ENCODE measurements around the gene DHRS7C.

Gene DHRS7C

DNA sequence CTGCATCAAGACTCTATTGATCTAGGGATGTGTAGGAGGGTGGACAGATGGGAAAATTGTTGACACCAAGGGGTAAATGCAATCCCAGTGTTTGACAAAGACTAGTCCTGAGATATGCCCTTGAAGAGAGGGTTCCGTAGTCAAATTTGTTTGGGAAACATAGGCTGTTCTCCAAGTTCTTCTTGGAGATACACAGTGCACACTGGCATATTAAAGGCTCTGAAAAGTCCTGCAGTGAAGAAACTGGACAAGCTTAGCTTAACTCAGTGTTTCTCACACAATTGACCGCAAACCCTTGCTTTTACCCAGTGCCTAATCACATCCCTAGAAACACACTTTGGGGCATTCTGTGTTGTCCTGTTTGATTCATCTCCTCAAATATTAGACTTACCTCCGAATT lies 10.8 kb downstream of the DHRS7C start:
- no peak for TF ChIP-seq ZNF274 (IDR thresholded peaks at IDR 0.05; ENCODE audit: low read depth, low read length)

DNA sequence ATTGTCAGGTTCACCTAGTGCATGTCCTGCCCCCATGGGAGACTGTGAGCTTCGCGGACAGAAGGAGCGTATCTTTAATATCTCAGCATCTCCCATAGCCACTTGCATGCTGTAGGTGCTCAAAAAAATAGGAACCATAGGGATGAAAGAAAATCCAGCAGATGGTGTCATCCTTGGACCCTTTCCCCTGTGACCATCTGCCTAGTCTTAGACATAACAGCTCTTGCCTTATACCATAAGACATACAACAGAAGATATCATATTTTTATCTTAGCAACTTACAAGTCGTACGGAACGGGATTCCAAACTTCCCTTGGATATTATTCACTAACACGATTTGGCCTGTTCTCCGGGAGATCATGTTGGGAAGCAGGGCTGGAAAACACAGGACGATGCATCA lies 14.5 kb downstream of the DHRS7C start:
- Histone ChIP-seq H3K9me3 (ENCODE audit: insufficient read depth, low read length) (no peaks in the 10 kb centered on the region), H3K4me3 (ENCODE audit: insufficient read length, low read depth) (no peak overlapping the region), H3K36me3 (ENCODE audit: insufficient read depth, insufficient read length, low read length) (no peaks in the 10 kb centered on the region), H3K27me3 (ENCODE audit: insufficient read depth, insufficient read length) (no peaks in the 10 kb centered on the region), H3K4me1 (ENCODE audit: insufficient read depth, insufficient read length) (no peaks in the 10 kb centered on the region), H3K9ac (ENCODE audit: insufficient read length, low read depth) (no peak overlapping the region)
- no peak for DNase-seq (ENCODE audit: low read depth, low spot score)
- TF ChIP-seq YY1 (IDR thresholded peaks at IDR 0.05; ENCODE audit: insufficient read depth, insufficient read length) (no peak), ZNF274 (IDR thresholded peaks at IDR 0.05; ENCODE audit: low read depth, low read length) (no peak), SUZ12 (IDR thresholded peaks at IDR 0.05; ENCODE audit: extremely low read depth, insufficient read depth, insufficient read length) (no peak)

More for the DNA sequence above, 10.8 kb downstream of the DHRS7C start:
- DNase-seq (ENCODE audit: low read depth, low spot score), result no peak
- H3K36me3 ChIP-seq (ENCODE audit: insufficient read depth, insufficient read length, low read length), result no peaks in the 10 kb centered on the region
- H3K27me3 ChIP-seq (ENCODE audit: insufficient read depth, insufficient read length), result no peaks in the 10 kb centered on the region
- H3K9ac ChIP-seq (ENCODE audit: insufficient read length, low read depth), result no peak overlapping the region
- H3K9me3 ChIP-seq (ENCODE audit: insufficient read depth, low read length), result no peaks in the 10 kb centered on the region
- H3K4me1 ChIP-seq (ENCODE audit: insufficient read depth, insufficient read length), result no peaks in the 10 kb centered on the region
- H3K4me3 ChIP-seq (ENCODE audit: insufficient read length, low read depth), result no peak overlapping the region

GRCh38 chr17:9772658-9773057 lies 18.7 kb downstream of the DHRS7C start:
- DNase-seq (ENCODE audit: low read depth, low spot score), result no peak
- TF ChIP-seq YY1 (IDR thresholded peaks at IDR 0.05; ENCODE audit: insufficient read depth, insufficient read length) (no peak), ZNF274 (IDR thresholded peaks at IDR 0.05; ENCODE audit: low read depth, low read length) (no peak), SUZ12 (IDR thresholded peaks at IDR 0.05; ENCODE audit: extremely low read depth, insufficient read depth, insufficient read length) (no peak)
- Histone ChIP-seq H3K9ac (ENCODE audit: insufficient read length, low read depth) (no peak overlapping the region), H3K9me3 (ENCODE audit: insufficient read depth, low read length) (no peaks in the 10 kb centered on the region), H3K27me3 (ENCODE audit: insufficient read depth, insufficient read length) (no peaks in the 10 kb centered on the region), H3K4me3 (ENCODE audit: insufficient read length, low read depth) (no peak overlapping the region), H3K4me1 (ENCODE audit: insufficient read depth, insufficient read length) (peaks cover 3% of the 10 kb centered on the region), H3K36me3 (ENCODE audit: insufficient read depth, insufficient read length, low read length) (no peaks in the 10 kb centered on the region)

- DNase-seq (ENCODE audit: low read depth, low spot score), result no peak
- Histone ChIP-seq H3K27me3 (ENCODE audit: insufficient read depth, insufficient read length) (no peaks in the 10 kb centered on the region), H3K9me3 (ENCODE audit: insufficient read depth, low read length) (no peaks in the 10 kb centered on the region), H3K9ac (ENCODE audit: insufficient read length, low read depth) (no peak overlapping the region), H3K36me3 (ENCODE audit: insufficient read depth, insufficient read length, low read length) (no peaks in the 10 kb centered on the region), H3K4me3 (ENCODE audit: insufficient read length, low read depth) (no peak overlapping the region), H3K4me1 (ENCODE audit: insufficient read depth, insufficient read length) (peaks cover 3% of the 10 kb centered on the region)
- no peak for TF ChIP-seq YY1 (IDR thresholded peaks at IDR 0.05; ENCODE audit: insufficient read depth, insufficient read length)
- no peak for TF ChIP-seq SUZ12 (IDR thresholded peaks at IDR 0.05; ENCODE audit: extremely low read depth, insufficient read depth, insufficient read length)
- no peak for TF ChIP-seq ZNF274 (IDR thresholded peaks at IDR 0.05; ENCODE audit: low read depth, low read length)
These were observed 19.9 kb downstream of the DHRS7C start for GRCh38 chr17:9771465-9771864.

DNA sequence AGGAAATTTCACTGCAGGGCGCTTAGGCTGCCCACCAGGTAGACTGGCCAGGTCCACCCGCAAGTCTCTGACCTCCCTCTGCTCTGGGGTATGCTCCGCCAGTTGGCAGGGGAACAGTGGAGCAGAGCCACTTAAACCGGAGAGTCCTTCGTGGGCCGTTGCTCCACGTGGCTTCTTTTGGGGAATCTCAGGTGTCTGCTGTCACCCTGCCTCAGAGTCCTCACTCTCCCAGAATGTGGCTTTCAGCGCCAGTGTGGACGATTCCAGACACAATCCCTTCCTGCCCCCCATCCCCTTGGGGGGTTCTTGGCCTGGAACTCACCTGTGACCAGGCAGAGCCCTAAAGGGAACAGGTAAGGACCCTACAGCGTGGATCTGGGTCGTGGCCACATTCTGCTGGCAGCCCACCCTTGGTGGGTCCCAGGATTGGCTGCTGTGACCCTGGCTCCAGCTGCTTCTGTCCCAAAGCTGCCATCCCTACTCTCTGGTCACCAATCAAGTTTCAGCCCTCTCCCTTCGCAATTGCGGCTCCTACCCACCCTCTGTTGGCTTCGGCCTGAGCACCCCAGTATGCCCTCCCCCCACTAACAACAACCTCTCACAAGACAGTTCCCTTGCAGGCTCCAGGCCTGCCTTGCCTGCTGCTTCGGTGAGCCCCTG lies 22.2 kb downstream of the DHRS7C start:
- no peaks in the 10 kb centered on the region for H3K27me3 ChIP-seq (ENCODE audit: insufficient read depth, insufficient read length)
- H3K9me3 ChIP-seq (ENCODE audit: insufficient read depth, low read length), result no peaks in the 10 kb centered on the region
- no peaks in the 10 kb centered on the region for H3K36me3 ChIP-seq (ENCODE audit: insufficient read depth, insufficient read length, low read length)
- no peak overlapping the region for H3K4me3 ChIP-seq (ENCODE audit: insufficient read length, low read depth)
- no peak overlapping the region for H3K9ac ChIP-seq (ENCODE audit: insufficient read length, low read depth)
- TF ChIP-seq SUZ12 (IDR thresholded peaks at IDR 0.05; ENCODE audit: extremely low read depth, insufficient read depth, insufficient read length) (no peak), YY1 (IDR thresholded peaks at IDR 0.05; ENCODE audit: insufficient read depth, insufficient read length) (no peak), ZNF274 (IDR thresholded peaks at IDR 0.05; ENCODE audit: low read depth, low read length) (no peak)
- H3K4me1 ChIP-seq (ENCODE audit: insufficient read depth, insufficient read length), result peaks cover 3% of the 10 kb centered on the region
- DNase-seq (ENCODE audit: low read depth, low spot score), result no peak

DNA sequence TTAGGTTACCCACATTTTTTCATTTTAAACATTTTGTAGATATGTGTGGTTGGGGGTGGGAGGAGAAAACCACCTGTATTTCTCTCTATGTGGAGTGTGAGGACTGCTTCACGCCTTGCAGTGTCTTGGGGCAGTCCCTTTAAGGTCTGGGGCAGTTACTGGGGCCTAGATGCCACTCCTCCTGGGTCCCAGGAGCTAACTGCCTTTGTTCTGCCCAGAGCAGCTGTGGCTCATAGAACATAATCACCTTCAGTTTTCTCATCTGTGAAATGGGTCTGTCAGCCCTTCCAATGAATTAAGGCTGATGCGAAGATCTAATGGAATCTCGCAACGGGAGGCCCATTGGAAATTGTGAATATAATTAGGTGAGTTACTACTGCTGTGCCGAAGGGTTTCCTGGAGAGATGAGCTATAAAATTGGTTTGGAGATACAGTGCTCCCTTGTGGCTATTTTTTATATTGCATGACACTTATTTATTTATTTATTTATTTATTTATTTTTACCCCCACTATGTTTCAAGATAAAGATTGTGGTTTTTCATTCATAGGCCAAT lies 22.9 kb downstream of the DHRS7C start:
- Histone ChIP-seq H3K4me3 (ENCODE audit: insufficient read length, low read depth) (no peak overlapping the region), H3K27me3 (ENCODE audit: insufficient read depth, insufficient read length) (no peaks in the 10 kb centered on the region), H3K36me3 (ENCODE audit: insufficient read depth, insufficient read length, low read length) (no peaks in the 10 kb centered on the region), H3K4me1 (ENCODE audit: insufficient read depth, insufficient read length) (peaks cover 3% of the 10 kb centered on the region), H3K9me3 (ENCODE audit: insufficient read depth, low read length) (no peaks in the 10 kb centered on the region), H3K9ac (ENCODE audit: insufficient read length, low read depth) (no peak overlapping the region)
- no peak for TF ChIP-seq ZNF274 (IDR thresholded peaks at IDR 0.05; ENCODE audit: low read depth, low read length)
- TF ChIP-seq YY1 (IDR thresholded peaks at IDR 0.05; ENCODE audit: insufficient read depth, insufficient read length), result no peak
- TF ChIP-seq SUZ12 (IDR thresholded peaks at IDR 0.05; ENCODE audit: extremely low read depth, insufficient read depth, insufficient read length), result no peak
- DNase-seq (ENCODE audit: low read depth, low spot score), result no peak

- Histone ChIP-seq H3K4me1 (ENCODE audit: insufficient read depth, insufficient read length) (peaks cover 3% of the 10 kb centered on the region), H3K36me3 (ENCODE audit: insufficient read depth, insufficient read length, low read length) (no peaks in the 10 kb centered on the region), H3K4me3 (ENCODE audit: insufficient read length, low read depth) (no peak overlapping the region), H3K27me3 (ENCODE audit: insufficient read depth, insufficient read length) (no peaks in the 10 kb centered on the region), H3K9ac (ENCODE audit: insufficient read length, low read depth) (no peak overlapping the region), H3K9me3 (ENCODE audit: insufficient read depth, low read length) (no peaks in the 10 kb centered on the region)
- no peak for TF ChIP-seq ZNF274 (IDR thresholded peaks at IDR 0.05; ENCODE audit: low read depth, low read length)
- no peak for TF ChIP-seq YY1 (IDR thresholded peaks at IDR 0.05; ENCODE audit: insufficient read depth, insufficient read length)
- TF ChIP-seq SUZ12 (IDR thresholded peaks at IDR 0.05; ENCODE audit: extremely low read depth, insufficient read depth, insufficient read length), result no peak
- DNase-seq (ENCODE audit: low read depth, low spot score), result no peak
These were observed 23.9 kb downstream of the DHRS7C start for GRCh38 chr17:9767432-9767991.
